H4 (cell line): ENCODE data around the gene IZUMO1. TPM values are rescaled to one million over a fixed set of nuclear protein-coding genes. Genes with fewer than 3 reads are reported as not detected.
"Not testable (repeated sequence)": the region's sequence is repeated elsewhere in the genome, so short reads cannot be mapped to it uniquely, and the experiment has no call there.

ENCODE experiments used
- DNase-seq: peaks from one replicate; pipeline ENCODE4 v3.0.0-alpha.2; 2015; ENCODE audit warnings: low spot score
- total RNA-seq: library from RNA; depleted of rRNA; stranded (reverse); fragments of >200 nt; shearing (Covaris generic); gene quantifications from 2 replicates; pipeline ENCODE4 v1.2.3, GENCODE V29; 2014

The IZUMO1 gene
- total RNA-seq, 1 experiment from 2014 or later, result not detected

DNA sequence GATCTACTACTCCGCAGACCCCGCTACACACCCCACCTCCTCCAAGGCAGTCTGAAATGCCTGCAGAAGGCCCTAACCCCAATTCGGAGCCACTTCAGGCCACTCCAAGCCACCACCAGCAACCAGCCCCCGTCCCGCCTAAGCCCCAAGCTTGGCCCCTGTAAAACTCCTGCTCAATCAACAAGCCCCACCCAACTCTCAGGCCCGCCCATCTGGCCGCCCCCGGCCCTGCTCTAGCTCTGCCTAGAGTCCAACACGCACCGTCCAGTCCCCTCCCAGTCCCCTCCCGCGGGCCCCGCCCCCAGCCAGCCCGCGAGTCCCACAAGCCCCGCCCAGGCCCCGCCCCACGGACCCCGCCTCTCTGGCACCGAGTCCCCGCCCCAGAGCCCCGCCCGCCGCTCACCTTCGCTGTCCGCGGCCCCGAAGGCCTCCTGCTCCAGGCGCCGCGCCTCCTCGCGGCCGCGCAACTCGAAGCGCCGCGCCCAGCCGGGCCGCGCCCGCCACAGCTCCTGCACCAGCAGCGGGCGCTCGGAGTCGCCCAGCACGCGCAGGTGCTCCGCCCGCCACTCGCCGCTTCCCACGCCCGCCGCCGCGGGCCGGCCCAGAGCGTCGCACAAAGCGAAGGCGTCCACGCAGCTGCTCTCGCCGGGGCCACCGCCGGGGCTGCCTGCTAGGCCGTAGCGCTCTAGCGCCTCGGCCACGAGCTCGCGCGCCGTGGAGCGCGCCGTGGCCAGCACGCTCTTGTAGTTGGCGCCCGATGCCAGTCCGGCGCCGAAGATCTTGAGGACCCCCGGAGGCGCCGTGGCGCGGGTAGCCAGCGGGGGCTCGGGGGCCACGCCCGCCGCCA is 7.9 kb downstream of the IZUMO1 start:
- peak; percentile 81 for DNase-seq

DNA sequence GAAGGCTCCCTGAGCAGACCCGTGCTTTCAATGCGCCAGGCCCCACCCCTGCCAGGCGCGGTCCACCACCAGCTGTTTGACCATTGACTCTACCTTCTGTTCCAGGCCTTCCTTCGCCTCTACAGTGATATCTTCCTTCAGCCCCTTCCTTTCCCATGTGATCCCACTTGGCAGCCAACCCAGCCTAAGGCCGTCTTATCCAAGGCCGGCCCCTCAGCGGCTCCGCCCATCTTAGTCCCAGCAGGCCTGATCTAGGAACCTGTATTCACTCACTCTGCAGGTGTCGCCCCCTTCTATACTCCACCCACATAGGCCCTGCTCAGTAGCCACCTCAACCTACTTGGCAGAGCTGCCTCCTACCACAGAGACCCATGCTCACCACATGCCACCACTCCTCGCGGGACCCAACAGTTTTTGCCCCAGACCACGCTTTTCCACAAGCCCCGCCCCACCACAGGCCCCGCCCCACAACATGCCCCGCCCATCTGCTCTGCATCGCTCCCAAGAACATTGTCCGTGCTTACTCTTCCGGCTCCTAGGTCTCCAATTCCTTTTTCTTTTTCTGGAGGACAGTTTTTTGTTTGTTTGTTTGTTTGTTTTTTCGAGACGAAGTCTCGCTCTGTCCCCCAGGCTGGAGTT is 9.2 kb downstream of the IZUMO1 start:
- DNase-seq, result no peak

- no peak for DNase-seq
Observed at GRCh38 chr19:48735031-48735615, 11.6 kb downstream of the IZUMO1 start.

GRCh38 chr19:48734625-48735024 is 12.1 kb downstream of the IZUMO1 start:
- no peak for DNase-seq

DNA sequence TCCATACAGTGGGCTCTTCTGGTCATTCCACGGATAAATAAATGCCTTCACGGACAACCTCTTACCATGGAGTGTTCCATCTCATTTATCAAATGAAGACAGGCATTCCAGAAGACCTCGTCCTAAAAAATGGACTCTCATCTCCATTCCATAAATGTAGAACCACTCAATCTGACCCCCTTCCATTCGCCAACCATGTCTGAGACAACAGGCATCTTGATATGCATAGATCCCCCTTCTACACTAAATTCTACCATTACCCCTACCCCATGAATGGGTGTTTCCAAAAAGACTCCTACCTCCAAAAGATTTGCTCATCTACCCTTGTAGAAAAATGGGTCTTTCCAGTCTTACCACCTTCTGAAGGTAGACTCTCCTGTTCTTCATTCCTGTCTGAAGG is 15.3 kb downstream of the IZUMO1 start:
- no peak for DNase-seq

- DNase-seq, result no peak
Observed at GRCh38 chr19:48728911-48729664, 17.6 kb downstream of the IZUMO1 start.

DNA sequence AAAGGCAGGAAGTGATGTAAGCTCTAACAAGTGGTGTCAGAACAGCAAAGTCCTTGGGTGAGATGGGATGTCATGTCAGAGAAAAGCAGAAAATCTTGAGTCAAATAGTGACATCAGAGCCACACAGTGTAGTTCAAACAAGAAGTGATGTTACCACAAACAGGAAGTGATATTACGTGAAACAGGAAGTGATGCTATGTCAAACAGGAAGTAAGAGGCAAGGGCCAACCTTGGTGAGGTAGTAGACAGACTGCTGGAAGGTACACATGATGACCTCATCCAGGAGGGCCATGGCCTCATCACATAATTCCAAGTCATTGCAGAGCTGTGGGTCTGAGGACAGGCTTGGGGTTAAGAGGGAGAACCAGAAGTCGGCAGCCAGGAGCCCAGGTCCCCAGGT is 20.2 kb downstream of the IZUMO1 start:
- DNase-seq, result peak; percentile 48

- peak; percentile 96 for DNase-seq
Observed at GRCh38 chr19:48724796-48725753, 21.6 kb downstream of the IZUMO1 start.

- DNase-seq, result no peak
Observed at GRCh38 chr19:48722196-48722708, 24.5 kb downstream of the IZUMO1 start.

DNA sequence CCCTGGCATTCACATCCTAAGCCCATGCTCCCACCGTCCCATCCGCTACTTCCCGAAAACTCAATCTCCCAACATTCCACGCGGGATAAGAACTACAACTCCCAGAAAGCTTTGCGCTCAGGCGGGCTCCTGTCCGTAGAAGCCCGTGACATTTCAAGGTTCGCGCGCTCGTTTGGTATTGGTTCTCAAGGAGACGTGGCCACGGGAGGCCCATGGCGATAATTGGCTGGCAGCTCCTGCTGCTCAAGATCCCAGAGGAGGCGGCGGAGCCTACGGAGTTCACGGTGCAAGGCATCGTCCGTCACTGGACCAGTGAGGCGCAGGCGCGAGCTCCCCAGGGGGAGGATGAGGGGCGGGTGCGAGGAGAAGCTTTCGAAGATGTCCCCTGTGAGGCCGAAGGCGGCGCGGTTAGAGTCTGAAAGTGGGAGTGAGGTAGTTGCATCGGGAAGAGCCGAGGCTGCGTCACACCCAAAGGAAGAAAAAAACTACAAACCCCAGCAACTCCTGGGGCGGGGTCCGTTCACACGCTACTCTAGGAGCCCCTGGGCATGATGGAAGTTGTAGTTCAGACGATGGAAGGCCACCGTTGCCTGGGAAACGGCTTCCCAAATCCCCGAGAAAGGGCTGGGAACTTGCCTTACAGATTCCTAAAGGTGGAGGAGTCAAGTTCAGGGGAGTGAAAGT is 26.0 kb downstream of the IZUMO1 start:
- peak; percentile 100 for DNase-seq

DNA sequence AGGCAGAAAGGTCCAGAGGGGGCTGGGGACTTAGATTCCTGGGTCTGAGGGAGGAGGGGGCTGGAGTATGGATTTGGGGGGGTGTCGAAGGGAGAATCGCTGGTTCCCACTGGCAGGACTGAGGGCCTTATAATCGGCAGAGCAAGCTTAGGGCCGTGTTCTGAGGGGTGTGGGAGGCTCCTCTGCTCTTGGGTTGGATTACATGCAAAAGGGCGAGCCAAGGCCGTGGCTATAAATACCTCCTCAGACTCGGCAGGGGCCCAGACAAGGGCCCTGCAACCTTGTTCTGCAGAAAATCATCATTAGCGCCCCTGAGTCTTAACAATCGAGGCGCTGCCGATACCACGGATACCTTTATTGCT is 26.5 kb downstream of the IZUMO1 start:
- DNase-seq, result no peak

DNA sequence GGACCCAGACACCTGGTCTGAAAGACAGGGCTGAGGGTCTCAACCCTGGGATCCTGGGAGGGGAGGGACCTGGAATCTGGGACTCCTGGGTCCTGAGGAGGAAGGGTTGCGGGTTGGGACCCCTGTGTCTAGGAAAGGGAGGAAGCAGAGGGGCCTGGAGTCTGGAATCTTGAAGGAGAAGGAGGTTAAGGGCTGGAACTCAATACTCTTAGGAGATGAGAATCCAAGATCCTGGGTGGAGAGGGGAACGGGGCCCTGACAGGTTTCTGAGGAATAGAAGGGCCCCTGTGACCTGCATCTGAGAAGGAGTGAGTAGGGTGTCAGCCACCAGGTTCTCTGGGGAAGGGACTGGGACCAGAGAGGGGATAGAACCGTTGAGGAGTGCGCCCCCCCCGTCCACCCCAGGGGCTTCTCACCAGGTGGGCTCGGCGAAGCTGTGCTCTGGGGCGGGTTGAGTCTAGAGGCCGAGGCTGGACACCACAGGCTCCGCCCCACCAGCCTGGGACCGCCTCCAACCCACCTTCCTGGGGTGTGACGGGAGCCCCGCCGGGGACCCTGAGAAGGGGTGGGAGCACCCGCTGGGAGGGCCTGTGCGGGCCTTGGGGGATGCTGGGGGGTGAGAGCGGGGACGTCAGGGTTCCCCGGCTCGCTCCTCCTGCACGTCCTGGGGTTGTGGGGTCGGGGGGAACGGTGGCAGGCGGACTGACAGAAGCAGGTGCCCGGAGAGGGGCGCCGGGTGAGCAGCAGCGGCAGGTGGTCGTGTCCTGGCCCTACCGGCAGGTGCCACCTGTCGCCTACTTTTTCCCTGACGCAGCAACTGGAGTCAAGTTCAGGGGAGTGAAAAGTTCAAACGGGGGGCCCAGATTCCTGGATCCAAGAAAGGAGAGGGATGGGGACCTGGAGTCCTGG is 27.2 kb downstream of the IZUMO1 start, which contains the start of gene MAMSTR:
Gene MAMSTR (minus strand): TSS at position 463 of the 909 bp plus-strand sequence. CDS start 694 bp downstream, outside the sequence.
- no peak for DNase-seq

DNA sequence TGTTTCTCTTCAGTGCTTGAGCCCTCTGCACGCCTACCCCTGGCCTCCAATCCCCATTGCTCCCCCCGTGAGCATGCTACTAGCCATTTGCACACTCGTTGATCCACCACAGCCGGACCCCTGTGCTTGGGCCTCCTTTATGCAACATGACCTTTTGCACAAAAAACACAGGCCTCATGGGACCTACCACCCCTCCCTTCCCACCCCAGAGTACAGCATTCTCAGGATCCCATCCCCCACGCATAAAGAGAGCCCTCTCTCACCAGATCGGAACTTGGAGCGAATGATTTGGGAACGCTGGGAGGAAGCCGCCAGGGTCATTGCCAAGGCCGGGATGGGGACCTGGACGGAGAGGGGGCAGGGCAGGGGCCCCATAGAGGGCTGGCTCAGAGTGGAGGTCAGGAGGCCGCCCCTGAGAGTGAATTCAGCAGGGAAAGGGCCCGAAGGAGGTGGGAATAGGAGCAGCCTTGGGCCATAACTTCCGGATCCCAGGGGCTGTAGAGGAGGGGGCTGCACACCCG is 27.9 kb downstream of the IZUMO1 start:
- DNase-seq, result no peak

GRCh38 chr19:48718106-48718505 is 28.6 kb downstream of the IZUMO1 start:
- not testable (repeated sequence) for DNase-seq

DNA sequence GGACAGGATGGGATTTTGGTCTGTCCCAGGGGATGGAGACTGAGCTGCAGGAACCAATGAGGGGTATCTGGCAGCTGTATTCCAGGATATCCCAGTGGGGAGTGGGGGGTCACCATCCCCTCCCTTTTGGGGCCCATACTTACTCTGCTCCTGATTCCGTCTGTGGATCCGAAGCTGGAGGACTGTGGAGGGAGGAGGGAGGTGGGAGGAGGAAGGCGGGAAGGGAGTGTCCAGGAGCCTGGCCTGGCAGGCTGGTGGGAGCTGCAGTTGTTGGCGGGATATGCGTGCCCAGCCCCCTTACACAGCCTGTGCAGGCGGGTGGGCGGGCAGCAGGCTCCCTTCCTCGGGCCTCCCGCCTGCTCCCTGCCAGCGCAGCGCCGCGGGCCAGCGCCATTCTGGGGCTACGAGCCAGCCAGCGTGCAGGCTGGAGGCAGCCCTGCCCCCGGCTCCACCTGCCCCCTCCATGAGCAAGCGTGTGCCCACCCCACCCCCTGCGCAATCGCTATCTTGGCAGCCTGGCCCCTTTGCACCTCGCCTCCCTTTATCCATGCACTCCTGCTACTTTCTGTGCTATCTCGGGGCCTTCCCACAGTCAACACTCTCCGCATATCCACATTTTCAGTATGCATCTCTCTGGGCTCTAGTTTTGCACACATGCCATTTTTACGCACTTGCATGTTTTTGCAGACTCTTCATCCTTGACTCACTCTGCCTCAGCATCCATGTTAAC is 30.0 kb downstream of the IZUMO1 start:
- peak; percentile 46 for DNase-seq

DNA sequence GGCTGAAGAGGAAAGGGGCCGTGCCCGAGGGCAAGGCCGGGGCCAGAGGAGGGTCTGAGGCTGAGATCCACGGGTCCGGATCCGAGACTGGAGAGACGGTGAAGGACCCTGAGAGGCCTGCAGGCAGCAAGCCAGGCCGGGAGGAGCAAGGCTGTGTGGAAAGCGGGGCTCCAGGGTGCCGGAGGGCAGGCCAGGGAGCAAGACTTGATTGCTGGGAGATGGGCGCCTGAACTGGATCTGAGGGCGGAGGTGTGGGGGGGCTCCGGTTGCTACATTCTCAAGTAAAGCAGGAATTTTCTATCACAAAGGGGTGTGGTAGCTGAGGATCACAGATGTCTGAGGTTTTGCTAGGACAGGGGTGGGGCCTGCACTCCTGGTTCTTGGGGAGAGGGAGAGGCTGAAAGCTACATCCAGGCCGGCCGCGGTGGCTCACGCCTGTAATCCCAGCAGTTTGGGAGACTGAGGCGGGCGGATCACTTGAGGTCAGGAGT is 31.0 kb downstream of the IZUMO1 start:
- no peak for DNase-seq

DNA sequence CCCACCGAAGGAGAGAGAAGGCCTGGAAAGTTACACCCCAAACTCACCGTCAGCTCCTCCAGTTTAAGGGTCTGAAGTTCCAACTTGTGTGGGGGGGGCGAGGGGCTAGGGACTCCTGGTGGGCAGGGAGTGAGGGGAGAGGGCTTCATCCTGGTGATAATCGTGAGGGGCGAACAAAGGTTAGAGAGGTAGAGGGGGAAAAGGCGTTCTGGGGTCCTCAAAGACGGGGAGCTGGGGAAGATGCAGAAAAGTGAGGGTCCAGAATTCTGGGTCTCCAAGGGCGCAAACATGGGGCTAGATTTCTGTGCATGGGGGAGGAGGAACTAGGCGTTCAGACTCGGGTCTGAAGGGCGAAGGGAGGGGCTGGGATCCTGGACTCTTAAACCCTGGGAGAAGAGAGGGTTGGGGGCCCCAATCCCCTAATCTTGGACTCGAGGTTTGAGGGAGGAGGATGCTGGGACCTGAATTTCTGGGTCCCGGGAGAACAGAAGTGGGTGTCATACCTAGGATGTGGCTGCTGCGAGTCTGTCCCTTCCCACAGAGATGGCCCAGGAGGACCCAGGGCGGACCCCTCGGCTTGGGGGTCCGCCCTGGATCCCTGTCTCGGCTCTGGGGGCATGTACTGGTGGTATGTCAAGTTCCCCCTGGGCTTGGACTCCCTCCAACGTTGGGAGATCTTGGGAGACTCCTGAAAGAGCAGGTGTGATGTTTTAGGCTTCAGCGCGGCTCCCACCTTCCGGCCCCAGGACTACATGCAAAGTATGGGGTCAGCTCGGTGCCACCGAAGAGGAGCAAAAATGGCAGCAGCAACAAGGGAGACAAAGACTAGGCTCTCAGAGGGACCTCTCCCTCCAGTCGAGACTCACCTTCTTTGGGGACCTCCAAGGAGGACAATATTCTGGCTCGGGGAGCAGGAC is 31.7 kb downstream of the IZUMO1 start:
- DNase-seq, result no peak
